SK-N-MC (cell line): ENCODE data around the gene RAPGEF2.

Source experiments
- DNase-seq: peaks from one replicate; pipeline ENCODE4 v3.0.0-alpha.2; 2011; ENCODE audit warnings: low read depth, low spot score
- H3K27ac ChIP-seq: fragments of 200-600 bp; sonication (generic); 2 replicates; pipeline ENCODE4 v1.5.1; 2016; ENCODE audit warnings: mixed run types
- H3K36me3 ChIP-seq: fragments of 200-600 bp; sonication (generic); 2 replicates; pipeline ENCODE4 v1.6.1; 2017; ENCODE audit warnings: antibody characterized with exemption, low read length, mixed read lengths; ENCODE audit not compliant: insufficient read depth
- H3K4me3 ChIP-seq: fragments of 200-600 bp; sonication (generic); 2 replicates; pipeline ENCODE4 v1.5.1; 2016
- H3K9ac ChIP-seq: fragments of 200-600 bp; sonication (generic); 2 replicates; pipeline ENCODE4 v1.8.0; 2017; ENCODE audit warnings: mixed run types, mixed read lengths; ENCODE audit not compliant: insufficient read length
- H3K9me3 ChIP-seq: fragments of 200-600 bp; sonication (generic); 2 replicates; pipeline ENCODE4 v1.6.1; 2017; ENCODE audit warnings: low read depth, mild to moderate bottlenecking, antibody characterized with exemption, low read length, moderate library complexity, mixed read lengths
- EZH2 ChIP-seq: fragments of 200-600 bp; sonication (generic); IDR thresholded peaks from one replicate; pipeline ENCODE4 v1.6.1; 2017; ENCODE audit warnings: antibody characterized with exemption
- FOXP2 ChIP-seq: optimal IDR thresholded peaks from 2 replicates; pipeline ENCODE3; 2011; ENCODE audit warnings: mild to moderate bottlenecking, moderate library complexity; ENCODE audit not compliant: insufficient read depth; ENCODE audit errors: extremely low read length, control extremely low read depth
- POLR2AphosphoS5 ChIP-seq: IDR thresholded peaks from 2 replicates; pipeline ENCODE4 v1.6.1; 2012; ENCODE audit warnings: mild to moderate bottlenecking, low read depth, low read length, borderline replicate concordance

The RAPGEF2 gene

DNA sequence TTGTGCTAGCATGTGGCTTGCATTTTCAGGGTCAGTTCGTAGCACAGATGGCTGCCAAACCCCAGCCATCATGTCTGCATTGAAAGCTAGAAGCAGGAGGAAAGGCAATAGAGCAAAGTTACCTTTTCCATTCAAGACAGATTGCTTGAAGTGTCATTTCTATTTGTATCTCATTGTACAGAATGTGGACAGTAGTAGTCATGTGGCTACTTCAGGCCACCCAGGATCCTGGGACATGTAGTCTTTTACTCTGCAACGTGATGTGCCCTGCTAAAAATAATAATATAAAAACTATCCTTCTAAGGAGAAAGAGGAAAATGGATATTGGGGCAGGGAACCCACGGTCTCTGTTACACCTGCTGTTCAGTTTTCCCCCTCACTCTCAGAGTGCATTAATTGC lies 118.4 kb downstream of the RAPGEF2 start:
- Histone ChIP-seq H3K27ac (no peak overlapping the region), H3K36me3 (no peaks in the 10 kb centered on the region), H3K9ac (no peak overlapping the region), H3K9me3 (no peaks in the 10 kb centered on the region), H3K4me3 (no peak overlapping the region)
- TF ChIP-seq EZH2 (no peak), POLR2AphosphoS5 (no peak), FOXP2 (no peak)
- no peak for DNase-seq

DNA sequence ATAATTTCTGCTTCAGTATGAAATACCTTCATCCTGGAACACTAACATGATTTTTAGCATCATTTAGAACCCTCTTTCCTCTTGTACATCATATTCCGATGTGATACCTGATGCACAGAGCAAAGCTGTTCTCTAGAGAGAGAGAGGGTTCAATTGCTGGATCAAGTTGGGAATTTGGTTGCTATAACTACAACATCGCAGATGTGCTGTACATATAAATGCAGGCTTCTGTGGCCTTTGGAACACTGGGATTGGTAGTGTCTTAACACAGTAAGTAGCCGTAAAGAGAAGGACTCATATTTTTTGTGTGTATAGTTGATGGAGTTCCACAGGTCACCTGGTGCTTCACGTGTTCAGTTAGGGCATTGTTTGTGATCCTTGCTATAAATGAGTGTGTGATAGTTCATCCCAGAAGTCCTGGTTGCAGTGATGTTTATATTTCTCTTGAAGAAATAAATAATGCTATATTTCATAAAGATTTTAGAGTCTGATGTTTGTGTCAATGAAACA lies 119.2 kb downstream of the RAPGEF2 start:
- Histone ChIP-seq H3K4me3 (no peak overlapping the region), H3K27ac (no peak overlapping the region), H3K9ac (no peak overlapping the region), H3K36me3 (no peaks in the 10 kb centered on the region), H3K9me3 (no peaks in the 10 kb centered on the region)
- DNase-seq = no peak
- TF ChIP-seq POLR2AphosphoS5 (no peak), FOXP2 (no peak), EZH2 (no peak)

DNA sequence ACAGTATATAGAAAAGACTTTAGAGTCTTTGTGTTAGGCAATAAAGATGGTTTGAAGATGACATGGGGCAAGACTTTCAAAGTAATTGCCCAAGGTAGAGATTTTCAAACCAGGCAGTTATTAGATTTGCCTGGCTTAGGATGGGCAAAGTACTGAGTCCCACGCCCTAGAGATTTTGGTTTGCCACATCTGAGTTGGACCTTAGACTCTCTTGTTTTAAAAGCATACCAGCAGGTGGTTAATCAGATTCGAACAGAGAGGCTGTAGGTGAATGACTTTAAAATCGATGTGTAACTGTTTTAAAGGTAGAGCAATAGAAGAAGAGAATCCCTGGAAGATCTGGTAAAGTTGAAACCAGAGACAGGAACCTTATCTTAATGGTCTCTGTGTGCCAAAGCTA lies 121.5 kb downstream of the RAPGEF2 start:
- Histone ChIP-seq H3K9me3 (no peaks in the 10 kb centered on the region), H3K36me3 (no peaks in the 10 kb centered on the region)

DNA sequence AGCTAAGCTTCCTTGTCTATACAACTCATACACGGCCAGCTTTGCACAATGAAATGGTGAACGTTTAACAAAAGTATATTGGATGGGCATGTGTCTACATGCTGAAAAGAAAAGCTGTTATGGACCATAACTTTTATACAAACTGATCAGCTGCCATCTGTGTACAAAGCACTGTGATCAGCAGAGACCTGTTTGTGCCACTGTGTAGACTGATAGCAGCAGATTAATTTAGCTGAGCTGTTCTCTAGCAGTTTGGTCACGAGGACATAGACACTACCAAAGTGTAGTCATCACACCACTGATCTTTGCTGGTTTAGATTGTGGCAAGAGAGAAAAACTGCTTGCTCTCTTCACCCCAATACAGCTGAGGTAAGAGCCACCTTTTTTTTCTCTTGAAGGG lies 124.5 kb downstream of the RAPGEF2 start:
- H3K4me3 ChIP-seq = no peak overlapping the region
- DNase-seq = no peak
- no peak overlapping the region for H3K9ac ChIP-seq
- TF ChIP-seq FOXP2 (no peak), EZH2 (no peak), POLR2AphosphoS5 (no peak)
- no peaks in the 10 kb centered on the region for H3K9me3 ChIP-seq
- H3K27ac ChIP-seq = no peak overlapping the region
- no peaks in the 10 kb centered on the region for H3K36me3 ChIP-seq

More for the DNA sequence above, 121.5 kb downstream of the RAPGEF2 start:
- Histone ChIP-seq H3K9ac (no peak overlapping the region), H3K27ac (no peak overlapping the region), H3K4me3 (no peak overlapping the region)
- DNase-seq = no peak
- TF ChIP-seq POLR2AphosphoS5 = no peak
- TF ChIP-seq EZH2 = no peak
- TF ChIP-seq FOXP2 = no peak

DNA sequence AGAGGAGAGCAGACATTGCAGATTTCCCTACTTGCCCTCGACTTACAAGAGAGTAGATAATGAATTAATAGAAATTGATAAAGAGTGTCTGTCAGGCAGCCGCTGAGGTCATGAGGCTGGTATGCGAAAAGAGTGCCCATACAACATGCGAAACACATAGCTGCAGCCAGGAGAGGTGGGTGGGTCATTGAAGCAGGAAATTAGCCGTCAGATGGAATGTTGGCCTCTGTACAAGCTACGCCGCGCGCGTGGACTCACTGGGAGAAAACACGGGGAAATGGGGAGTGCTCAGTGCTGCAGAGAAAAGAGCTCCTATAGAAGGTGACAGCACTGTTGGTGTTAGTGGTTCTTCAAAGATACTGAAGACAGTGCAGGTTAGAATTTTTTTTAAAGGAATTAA lies 125.1 kb downstream of the RAPGEF2 start:
- DNase-seq = no peak
- Histone ChIP-seq H3K9ac (no peak overlapping the region), H3K9me3 (no peaks in the 10 kb centered on the region), H3K27ac (no peak overlapping the region), H3K36me3 (no peaks in the 10 kb centered on the region), H3K4me3 (no peak overlapping the region)
- TF ChIP-seq FOXP2 = no peak
- no peak for TF ChIP-seq EZH2

DNA sequence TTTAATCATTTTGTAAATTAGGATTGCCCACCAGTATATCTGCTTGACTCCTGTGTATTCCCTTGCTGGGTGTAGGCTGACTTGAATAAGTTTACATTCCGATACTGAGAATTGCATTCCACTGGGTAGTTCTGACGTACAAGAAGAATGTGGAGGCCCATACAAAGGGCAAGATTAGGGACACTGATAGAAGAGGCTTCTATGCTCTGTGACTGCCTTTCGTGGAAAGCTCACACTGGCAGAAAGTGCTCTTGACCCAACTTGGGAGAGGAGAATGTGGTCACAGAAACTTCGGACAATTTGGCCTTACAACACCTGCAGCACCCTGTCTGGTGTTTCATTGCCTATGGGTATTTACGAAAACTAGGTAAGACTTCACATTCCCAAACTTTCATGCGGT lies 126.3 kb downstream of the RAPGEF2 start:
- no peak overlapping the region for H3K27ac ChIP-seq
- H3K9me3 ChIP-seq = no peaks in the 10 kb centered on the region
- H3K4me3 ChIP-seq = no peak overlapping the region
- H3K36me3 ChIP-seq = peaks cover 3% of the 10 kb centered on the region; the same call in 1 of the 2 replicates
- no peak for TF ChIP-seq FOXP2
- no peak overlapping the region for H3K9ac ChIP-seq
- no peak for DNase-seq

DNA sequence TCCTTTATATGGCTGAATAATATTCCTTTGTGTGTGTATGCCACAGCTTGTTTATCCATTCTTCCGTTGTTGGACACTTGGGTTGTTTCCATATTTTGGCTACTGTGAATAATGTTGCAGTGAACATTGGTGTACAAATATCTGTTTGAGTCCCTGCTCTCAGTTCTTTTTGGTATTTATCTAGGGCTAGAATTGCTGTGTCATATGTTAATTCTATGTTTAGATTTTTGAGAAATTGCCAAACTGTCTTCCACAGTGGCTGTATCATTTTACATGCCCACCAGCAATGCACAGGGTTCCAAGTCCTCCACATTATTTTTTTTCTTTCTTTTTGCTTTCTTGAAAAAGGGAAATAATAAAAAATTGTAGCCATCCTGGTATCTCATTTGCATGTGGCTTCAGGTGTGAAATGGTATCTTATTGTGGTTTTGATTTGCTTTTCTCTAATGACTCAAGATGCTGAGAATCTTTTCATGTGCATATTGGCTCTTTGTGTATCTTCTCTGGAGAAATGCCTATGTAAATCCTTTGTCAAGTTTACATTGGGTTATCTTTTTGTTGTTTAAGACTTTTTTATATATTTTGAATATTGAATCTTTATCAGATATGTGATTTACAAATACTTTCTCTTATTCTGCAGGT lies 129.7 kb downstream of the RAPGEF2 start:
- H3K9me3 ChIP-seq = peaks cover 5% of the 10 kb centered on the region; the same call in 1 of the 2 replicates
- TF ChIP-seq FOXP2 (no peak), EZH2 (no peak), POLR2AphosphoS5 (no peak)
- no peak overlapping the region for H3K9ac ChIP-seq
- no peak for DNase-seq
- no peak overlapping the region for H3K27ac ChIP-seq
- peaks cover 3% of the 10 kb centered on the region; the same call in 1 of the 2 replicates for H3K36me3 ChIP-seq
- H3K4me3 ChIP-seq = no peak overlapping the region

DNA sequence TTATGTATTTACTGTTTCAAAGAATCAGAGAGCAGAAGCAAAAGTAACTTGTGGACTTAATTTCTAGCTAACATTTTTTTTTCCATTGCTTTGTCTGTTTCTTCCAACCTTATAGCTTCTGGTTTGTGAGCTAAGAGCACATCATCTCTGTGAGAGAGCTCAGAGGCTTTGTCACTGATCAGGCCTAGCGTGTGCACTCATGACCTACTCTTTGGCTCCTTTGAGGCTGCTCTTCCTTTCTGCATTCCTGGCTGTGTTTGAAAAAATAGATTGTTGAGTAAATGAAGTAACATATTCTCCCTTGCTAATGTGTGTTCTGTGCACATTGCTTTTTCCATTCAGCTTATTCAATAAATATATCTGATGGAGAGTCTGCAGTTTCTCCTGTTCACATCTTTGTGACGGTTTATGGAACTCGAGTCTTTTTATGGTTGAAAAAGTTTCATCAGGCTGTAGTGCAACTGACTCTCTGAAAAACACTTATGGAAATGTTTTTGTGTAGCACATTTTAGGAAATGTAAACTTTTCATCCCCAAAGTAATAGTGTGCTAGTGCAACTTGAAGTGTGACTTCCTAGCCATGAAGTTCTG lies 133.0 kb downstream of the RAPGEF2 start:
- DNase-seq = no peak
- H3K36me3 ChIP-seq = peaks cover 3% of the 10 kb centered on the region; the same call in 1 of the 2 replicates
- H3K9me3 ChIP-seq = peaks cover 5% of the 10 kb centered on the region; the same call in 1 of the 2 replicates
- no peak overlapping the region for H3K4me3 ChIP-seq
- no peak overlapping the region for H3K27ac ChIP-seq
- no peak for TF ChIP-seq EZH2
- TF ChIP-seq POLR2AphosphoS5 = no peak
- no peak for TF ChIP-seq FOXP2
- H3K9ac ChIP-seq = no peak overlapping the region
